ENCODE measurements around the gene ATP5IF1. TPM values are rescaled to one million over a fixed set of nuclear protein-coding genes. Genes with fewer than 3 reads are reported as not detected.

Gene ATP5IF1
- total and polyA plus RNA-seq, 2 of the 13 experiments (the other 11 are each of a cell fraction or from before 2014, with no cell fraction given), result 97.7 to 131 TPM

DNA sequence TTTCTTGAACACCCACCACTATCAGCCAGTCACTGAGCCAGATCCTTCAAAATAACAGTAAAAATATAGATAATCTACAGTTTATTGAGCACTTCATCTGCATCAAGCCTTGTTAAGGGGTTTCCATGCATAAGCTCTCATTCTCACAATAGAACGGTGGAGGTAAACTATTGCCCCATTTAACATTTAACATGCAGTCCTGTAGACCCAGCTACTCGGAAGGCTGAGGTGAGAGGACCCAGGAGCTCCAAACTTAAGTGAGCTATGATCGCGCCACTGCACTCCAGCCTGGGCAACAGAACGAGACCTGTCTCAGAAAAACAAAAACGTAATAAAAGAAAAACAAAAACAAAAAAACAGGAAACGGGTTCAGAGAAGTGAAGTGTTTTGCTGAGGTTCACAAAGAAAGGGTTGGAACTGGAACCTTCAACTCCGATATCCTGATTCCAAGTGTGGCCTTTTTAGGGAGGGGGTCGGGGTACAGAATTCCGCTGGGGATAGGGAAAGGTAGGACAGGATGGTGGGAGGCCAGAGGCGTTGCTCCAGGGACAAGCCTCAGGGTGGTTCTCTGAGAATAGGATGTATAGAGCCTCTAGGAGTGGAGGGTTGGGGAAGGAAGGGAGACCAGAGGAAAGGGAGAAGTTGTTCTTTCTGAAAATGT, 11.8 kb downstream of the ATP5IF1 start:
- peak overlapping the region; percentile 75 for H3K27ac ChIP-seq (ENCODE audit: extremely low read length, insufficient read depth, low read length)
- H3K9me3 ChIP-seq (ENCODE audit: low read length), result no peaks in the 10 kb centered on the region
- 0 out of 5 replicates have a peak, but pooled peaks cover 1 to 2% of the 10 kb centered on the region in 2 experiments for H3K36me3 ChIP-seq (replicated peaks in 1 of 2; ENCODE audit: control insufficient read depth in 1 of 2, insufficient read depth in 2 of 2, low read length in 2 of 2)
- ChIA-PET CTCF (ENCODE audit: low intra/inter-chr PET ratio, low total read pairs) (interaction anchor here (2.6 kb wide), 1 partner anchor 121 kb away, joined by 13 read pairs; the partner anchor contains the start of gene PHACTR4), POLR2A (interaction anchor here (0.9 to 4.5 kb wide), 10 partner anchors 9 to 334 kb away, joined by 3 to 61 read pairs (median 9); partner anchors contain the start of genes ATP5IF1, MED18, PHACTR4 and RCC1)
- H3K4me2 ChIP-seq (ENCODE audit: low read depth, low read length), result peak overlapping the region; percentile 98
- no peaks in the 10 kb centered on the region for H3K27me3 ChIP-seq (ENCODE audit: control insufficient read depth in 1 of 2, insufficient read depth in 2 of 2, low read length in 2 of 2)
- intact Hi-C loops (cut with micrococcal nuclease; ENCODE audit: unreplicated experiment) (loop anchor here (1.0 kb wide), 1 partner anchor 121 kb away; no protein-coding TSS in a partner anchor), in situ Hi-C loops (cut with HindIII; ENCODE audit: extremely low pct_ligation_motif_present, low pct_unique_long_range_greater_than_20kb) (loop anchor here (5.0 to 25.0 kb wide), 2 partner anchors 120 to 340 kb away; partner anchors contain the start of genes PHACTR4 and RAB42)
- H3K4me3 ChIP-seq (replicated peaks in 1 of 3; ENCODE audit: insufficient read depth in 1 of 3, low read depth in 2 of 3, low read length in 3 of 3), result peak overlapping the region; percentile 54 to 78 (median 75)
- H4K20me1 ChIP-seq (ENCODE audit: insufficient read depth, low read length), result no peaks in the 10 kb centered on the region
- peak overlapping the region; percentile 99 for H2AFZ ChIP-seq (ENCODE audit: low read length)
- WGBS (ENCODE audit: low lambda C conversion rate), result 6% methylated on average over 11 of the region's 11 CpGs
- peaks cover 55% of the 10 kb centered on the region for H3K4me1 ChIP-seq (ENCODE audit: insufficient read depth, low read length)
- H3K9ac ChIP-seq (ENCODE audit: insufficient read depth, low read depth, low read length), result peak overlapping the region; percentile 80
- FAIRE-seq (no peak), DNase-seq (ENCODE audit: low spot score) (no peak), ATAC-seq (peak; percentile 8)
- TSS peak; percentile 93 for BruUV-seq (replicated peaks)
- no peaks in the 10 kb centered on the region for H3K79me2 ChIP-seq (ENCODE audit: insufficient read depth, low read length)
- TF ChIP-seq ATF4 (CRISPR knock-in tag; IDR thresholded peaks at IDR 0.05) (peak in 1 of 2 experiments; percentile 57; a peak in 1 of 4 replicates), ZNF674 (CRISPR knock-in tag; IDR thresholded peaks at IDR 0.05; ENCODE audit: low read depth) (no peak), ZC3H13 (CRISPR knock-in tag; IDR thresholded peaks at IDR 0.05) (0 out of 2 replicates have a peak, but pooled peaks have one; percentile 28), ZNF605 (CRISPR knock-in tag; IDR thresholded peaks at IDR 0.05) (0 out of 2 replicates have a peak, but pooled peaks have one; percentile 4), ATAD3A (CRISPR knock-in tag; IDR thresholded peaks at IDR 0.05) (no peak), POLR2AphosphoS5 (IDR thresholded peaks at IDR 0.05; ENCODE audit: low read depth, low read length) (0 out of 2 replicates have a peak, but pooled peaks have one; percentile 4), ZNF501 (CRISPR knock-in tag; IDR thresholded peaks at IDR 0.05) (0 out of 2 replicates have a peak, but pooled peaks have one; percentile 23), ZNF607 (CRISPR knock-in tag; IDR thresholded peaks at IDR 0.05; ENCODE audit: borderline replicate concordance) (0 out of 2 replicates have a peak, but pooled peaks have one; percentile 7), ZNF232 (CRISPR knock-in tag; IDR thresholded peaks at IDR 0.05; ENCODE audit: borderline replicate concordance) (no peak), UBTF (CRISPR knock-in tag; IDR thresholded peaks at IDR 0.05) (no peak; the same call in 1 of the 2 replicates), ZNF329 (CRISPR knock-in tag; IDR thresholded peaks at IDR 0.05; ENCODE audit: low read depth) (0 out of 2 replicates have a peak, but pooled peaks have one; percentile 4)
- TF ChIP-seq, protein P1, sequence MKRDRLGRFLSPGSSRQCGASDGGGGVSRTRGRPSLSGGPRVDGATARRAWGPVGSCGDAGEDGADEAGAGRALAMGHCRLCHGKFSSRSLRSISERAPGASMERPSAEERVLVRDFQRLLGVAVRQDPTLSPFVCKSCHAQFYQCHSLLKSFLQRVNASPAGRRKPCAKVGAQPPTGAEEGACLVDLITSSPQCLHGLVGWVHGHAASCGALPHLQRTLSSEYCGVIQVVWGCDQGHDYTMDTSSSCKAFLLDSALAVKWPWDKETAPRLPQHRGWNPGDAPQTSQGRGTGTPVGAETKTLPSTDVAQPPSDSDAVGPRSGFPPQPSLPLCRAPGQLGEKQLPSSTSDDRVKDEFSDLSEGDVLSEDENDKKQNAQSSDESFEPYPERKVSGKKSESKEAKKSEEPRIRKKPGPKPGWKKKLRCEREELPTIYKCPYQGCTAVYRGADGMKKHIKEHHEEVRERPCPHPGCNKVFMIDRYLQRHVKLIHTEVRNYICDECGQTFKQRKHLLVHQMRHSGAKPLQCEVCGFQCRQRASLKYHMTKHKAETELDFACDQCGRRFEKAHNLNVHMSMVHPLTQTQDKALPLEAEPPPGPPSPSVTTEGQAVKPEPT (CRISPR knock-in tag; IDR thresholded peaks at IDR 0.05; ENCODE audit: low read depth), result 0 out of 2 replicates have a peak, but pooled peaks have one; percentile 6
- TF ChIP-seq, protein P2, sequence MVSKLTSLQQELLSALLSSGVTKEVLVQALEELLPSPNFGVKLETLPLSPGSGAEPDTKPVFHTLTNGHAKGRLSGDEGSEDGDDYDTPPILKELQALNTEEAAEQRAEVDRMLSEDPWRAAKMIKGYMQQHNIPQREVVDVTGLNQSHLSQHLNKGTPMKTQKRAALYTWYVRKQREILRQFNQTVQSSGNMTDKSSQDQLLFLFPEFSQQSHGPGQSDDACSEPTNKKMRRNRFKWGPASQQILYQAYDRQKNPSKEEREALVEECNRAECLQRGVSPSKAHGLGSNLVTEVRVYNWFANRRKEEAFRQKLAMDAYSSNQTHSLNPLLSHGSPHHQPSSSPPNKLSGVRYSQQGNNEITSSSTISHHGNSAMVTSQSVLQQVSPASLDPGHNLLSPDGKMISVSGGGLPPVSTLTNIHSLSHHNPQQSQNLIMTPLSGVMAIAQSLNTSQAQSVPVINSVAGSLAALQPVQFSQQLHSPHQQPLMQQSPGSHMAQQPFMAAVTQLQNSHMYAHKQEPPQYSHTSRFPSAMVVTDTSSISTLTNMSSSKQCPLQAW (CRISPR knock-in tag; IDR thresholded peaks at IDR 0.05), result peak; percentile 45
- TF ChIP-seq, protein P3, sequence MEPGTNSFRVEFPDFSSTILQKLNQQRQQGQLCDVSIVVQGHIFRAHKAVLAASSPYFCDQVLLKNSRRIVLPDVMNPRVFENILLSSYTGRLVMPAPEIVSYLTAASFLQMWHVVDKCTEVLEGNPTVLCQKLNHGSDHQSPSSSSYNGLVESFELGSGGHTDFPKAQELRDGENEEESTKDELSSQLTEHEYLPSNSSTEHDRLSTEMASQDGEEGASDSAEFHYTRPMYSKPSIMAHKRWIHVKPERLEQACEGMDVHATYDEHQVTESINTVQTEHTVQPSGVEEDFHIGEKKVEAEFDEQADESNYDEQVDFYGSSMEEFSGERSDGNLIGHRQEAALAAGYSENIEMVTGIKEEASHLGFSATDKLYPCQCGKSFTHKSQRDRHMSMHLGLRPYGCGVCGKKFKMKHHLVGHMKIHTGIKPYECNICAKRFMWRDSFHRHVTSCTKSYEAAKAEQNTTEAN (CRISPR knock-in tag; conservative IDR thresholded peaks at IDR 0.05), result no peak

Measured in HepG2 (cell line).